ENCODE results near the gene BCL2L11. TPM values are rescaled to one million over a fixed set of nuclear protein-coding genes. Genes with fewer than 3 reads are reported as not detected.

The BCL2L11 gene
- total RNA-seq, 2 experiments from 2014 or later, result 11.1 to 11.4 TPM

DNA sequence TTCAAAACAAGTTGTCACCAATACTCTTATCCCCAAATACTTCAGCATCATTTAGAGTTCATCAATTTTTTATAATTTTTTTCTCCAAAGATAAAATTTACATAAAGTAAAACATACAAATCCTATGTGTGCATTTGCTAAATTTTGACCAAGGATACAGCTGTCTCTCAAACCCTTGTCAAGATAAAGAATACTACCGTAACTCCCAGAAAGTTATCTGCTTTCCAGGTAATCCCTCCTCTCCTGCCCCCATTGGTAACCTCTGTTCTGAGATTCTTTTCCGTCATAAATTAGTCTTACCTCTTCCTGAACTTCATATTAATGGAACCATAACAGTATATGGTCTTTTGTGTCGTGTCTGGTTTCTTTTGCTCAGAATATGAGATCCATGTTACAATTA, 49.2 kb downstream of the BCL2L11 start:
- Mint-ChIP-seq H3K27ac (no peak overlapping the region), H3K27me3 (peaks cover 38% of the 10 kb centered on the region), H3K4me3 (no peak overlapping the region), H3K9me3 (no peaks in the 10 kb centered on the region), H3K36me3 (ENCODE audit: low read depth) (peaks cover 7% of the 10 kb centered on the region), H3K4me1 (peaks cover 24% of the 10 kb centered on the region)
- POLR2A ChIA-PET, result no interaction called here
- CTCF ChIA-PET, result no interaction called here
- DNase-seq, result no peak

DNA sequence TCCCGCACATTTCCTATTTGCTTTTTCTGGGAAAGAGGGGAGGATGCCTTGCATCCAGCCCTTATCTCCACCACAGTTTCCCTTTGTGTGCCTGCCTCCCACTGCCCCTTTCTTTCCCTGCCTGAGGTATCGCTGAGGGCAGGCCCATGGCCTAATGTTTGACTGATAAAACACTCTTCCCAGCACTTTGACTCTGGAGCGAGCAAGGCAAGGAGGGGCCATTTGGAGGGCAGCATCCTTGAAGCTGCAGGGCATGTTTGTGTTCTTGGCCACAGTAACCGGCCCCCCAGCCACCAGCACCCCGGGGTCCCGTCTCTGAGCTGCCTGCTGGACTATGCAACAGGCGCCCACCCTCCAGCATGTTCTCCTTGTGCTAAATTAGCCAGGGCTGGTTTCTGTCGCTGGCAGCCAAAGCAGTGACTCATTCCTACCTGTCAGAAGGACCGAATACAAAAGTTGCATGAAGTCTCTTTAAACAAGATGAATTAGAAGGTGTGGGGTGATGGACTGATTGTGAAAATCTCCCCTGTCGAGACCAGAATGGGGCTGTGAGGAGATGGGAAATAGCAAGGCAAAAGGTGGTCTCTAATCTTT, 50.7 kb downstream of the BCL2L11 start:
- H3K9me3 Mint-ChIP-seq, result no peaks in the 10 kb centered on the region
- H3K4me3 Mint-ChIP-seq, result no peak overlapping the region
- no peaks in the 10 kb centered on the region for H3K36me3 Mint-ChIP-seq (ENCODE audit: low read depth)
- POLR2A ChIA-PET, result no interaction called here
- peaks cover 24% of the 10 kb centered on the region for H3K4me1 Mint-ChIP-seq
- H3K27me3 Mint-ChIP-seq, result peaks cover 47% of the 10 kb centered on the region
- no peak overlapping the region for H3K27ac Mint-ChIP-seq
- no peak for DNase-seq
- CTCF ChIA-PET, result no interaction called here

DNA sequence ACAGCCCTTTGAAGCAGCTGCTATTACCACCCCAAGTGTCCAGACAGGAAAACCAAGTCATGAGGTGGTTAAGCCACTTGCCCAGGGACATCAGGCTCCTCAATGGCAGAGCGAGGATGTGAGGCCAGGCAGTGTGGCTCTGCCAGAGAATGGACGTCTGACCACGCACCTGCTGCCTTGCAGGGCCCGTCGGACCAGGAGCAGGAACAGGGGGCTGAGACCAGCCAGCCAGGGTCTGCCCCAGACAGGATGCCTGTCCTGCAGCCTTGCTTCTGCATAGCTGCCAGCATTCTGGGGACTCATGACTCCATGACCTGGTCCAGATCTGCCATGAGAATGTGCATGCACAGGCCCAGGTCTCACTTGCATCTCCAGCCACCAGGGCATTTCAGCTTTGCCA, 52.0 kb downstream of the BCL2L11 start:
- DNase-seq, result no peak
- CTCF ChIA-PET, result no interaction called here
- H3K27me3 Mint-ChIP-seq, result peaks cover 51% of the 10 kb centered on the region
- no peaks in the 10 kb centered on the region for H3K9me3 Mint-ChIP-seq
- no peak overlapping the region for H3K4me3 Mint-ChIP-seq
- no peaks in the 10 kb centered on the region for H3K36me3 Mint-ChIP-seq (ENCODE audit: low read depth)
- peaks cover 18% of the 10 kb centered on the region for H3K4me1 Mint-ChIP-seq
- H3K27ac Mint-ChIP-seq, result no peak overlapping the region
- POLR2A ChIA-PET, result no interaction called here

DNA sequence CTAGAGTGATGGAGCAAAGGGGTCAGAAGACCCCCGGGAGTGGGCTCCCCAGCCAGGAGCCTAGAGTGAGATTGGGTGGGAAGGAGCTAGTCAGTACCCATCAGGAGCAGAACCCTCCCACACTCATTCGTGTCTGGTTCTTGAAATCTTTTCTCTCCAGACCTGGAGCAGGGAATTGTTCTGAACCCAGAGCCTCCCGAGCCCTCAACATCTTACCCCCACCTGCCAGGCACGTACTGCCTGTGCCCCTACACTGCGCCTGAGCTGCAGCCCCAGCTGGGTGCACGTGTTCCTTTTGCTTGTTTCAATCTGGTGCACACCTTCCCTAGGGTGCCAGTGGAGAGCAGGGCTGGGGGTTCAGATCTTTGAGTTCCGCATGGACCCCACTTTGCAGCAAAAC, 52.6 kb downstream of the BCL2L11 start:
- Mint-ChIP-seq H3K27ac (no peak overlapping the region), H3K27me3 (peaks cover 53% of the 10 kb centered on the region), H3K4me3 (no peak overlapping the region), H3K9me3 (no peaks in the 10 kb centered on the region), H3K4me1 (peaks cover 12% of the 10 kb centered on the region), H3K36me3 (ENCODE audit: low read depth) (no peaks in the 10 kb centered on the region)
- CTCF ChIA-PET, result interaction anchor here (0.5 kb wide), 1 partner anchor 637 kb away, joined by 5 read pairs; no protein-coding TSS in a partner anchor
- DNase-seq, result no peak
- POLR2A ChIA-PET, result no interaction called here

DNA sequence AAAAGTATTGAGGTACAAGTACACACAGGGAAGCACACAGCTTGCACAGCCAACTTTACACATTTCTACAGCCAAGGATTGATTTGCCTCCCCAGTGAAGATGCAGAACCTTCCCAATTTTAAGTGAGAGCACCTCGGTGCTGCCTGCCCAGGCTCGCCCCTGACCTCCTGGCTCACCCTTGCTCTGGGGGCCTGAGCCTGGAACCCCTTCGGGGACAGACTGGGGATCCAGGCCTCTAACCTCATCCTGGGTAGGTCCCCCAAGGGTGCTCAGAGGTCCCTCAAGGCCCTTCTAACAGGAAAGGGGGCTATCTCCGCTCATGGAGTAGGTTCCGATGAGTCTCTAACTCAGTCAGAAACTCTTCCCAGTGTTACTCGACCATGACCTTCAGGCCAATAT, 53.1 kb downstream of the BCL2L11 start:
- peaks cover 52% of the 10 kb centered on the region for H3K27me3 Mint-ChIP-seq
- no peak for DNase-seq
- H3K27ac Mint-ChIP-seq, result no peak overlapping the region
- ChIA-PET POLR2A (no interaction called here), CTCF (interaction anchor here (0.5 kb wide), 1 partner anchor 636 kb away, joined by 5 read pairs; no protein-coding TSS in a partner anchor)
- H3K36me3 Mint-ChIP-seq (ENCODE audit: low read depth), result no peaks in the 10 kb centered on the region
- peaks cover 7% of the 10 kb centered on the region for H3K4me1 Mint-ChIP-seq
- H3K9me3 Mint-ChIP-seq, result no peaks in the 10 kb centered on the region
- H3K4me3 Mint-ChIP-seq, result no peak overlapping the region

DNA sequence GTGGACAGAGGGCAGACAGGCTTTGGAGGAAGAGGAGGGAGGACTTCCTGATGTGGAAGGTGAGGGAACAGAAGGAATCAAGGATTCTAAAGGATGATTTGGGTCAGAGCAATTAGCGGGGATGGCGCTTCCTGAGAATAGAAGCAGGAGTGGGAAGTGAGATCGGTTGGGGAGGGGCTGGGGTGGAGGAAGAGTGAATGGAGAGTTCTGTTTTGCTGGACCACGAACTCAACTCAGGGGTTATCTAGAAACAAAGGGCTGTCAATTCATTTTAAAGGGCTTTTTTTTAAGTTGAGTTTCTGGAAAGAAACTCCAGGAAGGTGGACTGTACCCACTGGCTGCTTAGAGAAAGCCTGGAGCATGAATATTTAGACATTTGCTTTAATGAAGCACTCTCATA, 54.9 kb downstream of the BCL2L11 start:
- no peaks in the 10 kb centered on the region for H3K36me3 Mint-ChIP-seq (ENCODE audit: low read depth)
- no peak for DNase-seq

DNA sequence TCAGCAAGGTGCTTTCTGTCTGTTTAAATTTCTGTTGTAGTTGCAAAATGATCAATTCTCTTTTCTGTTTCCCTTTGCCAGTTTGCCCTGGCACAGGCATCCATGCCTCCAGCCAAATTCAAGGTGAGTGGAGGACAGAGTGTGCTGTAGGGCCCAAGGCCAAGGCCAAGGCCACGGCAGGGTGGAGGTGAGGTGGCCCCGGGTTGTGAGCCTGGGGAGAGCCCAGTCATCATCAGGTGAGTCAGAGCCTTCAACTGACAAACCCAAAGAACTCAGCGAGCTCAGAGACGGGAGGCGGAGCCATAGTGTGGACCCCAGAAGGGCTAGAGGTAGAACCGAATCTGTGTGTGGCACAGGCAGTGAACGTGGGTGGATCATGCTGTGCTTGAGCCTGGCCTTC, 55.7 kb downstream of the BCL2L11 start:
- Mint-ChIP-seq H3K4me3 (no peak overlapping the region), H3K27me3 (peaks cover 41% of the 10 kb centered on the region), H3K4me1 (no peaks in the 10 kb centered on the region), H3K27ac (no peak overlapping the region), H3K9me3 (no peaks in the 10 kb centered on the region), H3K36me3 (ENCODE audit: low read depth) (no peaks in the 10 kb centered on the region)
- CTCF ChIA-PET, result no interaction called here
- POLR2A ChIA-PET, result no interaction called here
- no peak for DNase-seq

More for the DNA sequence above, 54.9 kb downstream of the BCL2L11 start:
- Mint-ChIP-seq H3K9me3 (no peaks in the 10 kb centered on the region), H3K4me3 (no peak overlapping the region), H3K27ac (no peak overlapping the region), H3K27me3 (peaks cover 45% of the 10 kb centered on the region), H3K4me1 (no peaks in the 10 kb centered on the region)
- CTCF ChIA-PET, result no interaction called here
- POLR2A ChIA-PET, result no interaction called here

DNA sequence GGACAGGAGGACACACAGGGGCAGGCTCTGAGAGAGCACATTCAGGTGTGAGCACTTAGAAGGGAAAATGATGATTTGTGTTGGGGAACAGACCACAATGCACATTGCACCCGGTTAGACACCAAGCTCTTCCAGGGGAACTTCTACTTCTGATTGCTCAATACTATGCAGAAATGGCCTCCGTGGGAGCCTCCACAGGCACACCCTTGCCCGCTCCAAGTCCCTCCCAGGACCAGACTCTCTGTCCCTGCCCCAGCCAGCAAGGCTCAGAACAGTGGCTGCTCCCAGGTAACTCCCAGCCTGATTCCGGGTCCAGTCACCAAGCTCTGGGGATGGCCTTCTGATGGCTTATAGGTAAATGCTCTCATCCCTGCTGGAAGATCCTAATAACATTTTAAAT, 56.2 kb downstream of the BCL2L11 start:
- DNase-seq, result no peak
- no peaks in the 10 kb centered on the region for H3K36me3 Mint-ChIP-seq (ENCODE audit: low read depth)
- no peak overlapping the region for H3K4me3 Mint-ChIP-seq
- no peaks in the 10 kb centered on the region for H3K4me1 Mint-ChIP-seq
- H3K27ac Mint-ChIP-seq, result no peak overlapping the region
- H3K27me3 Mint-ChIP-seq, result peaks cover 36% of the 10 kb centered on the region
- ChIA-PET POLR2A (no interaction called here), CTCF (no interaction called here)
- no peaks in the 10 kb centered on the region for H3K9me3 Mint-ChIP-seq

DNA sequence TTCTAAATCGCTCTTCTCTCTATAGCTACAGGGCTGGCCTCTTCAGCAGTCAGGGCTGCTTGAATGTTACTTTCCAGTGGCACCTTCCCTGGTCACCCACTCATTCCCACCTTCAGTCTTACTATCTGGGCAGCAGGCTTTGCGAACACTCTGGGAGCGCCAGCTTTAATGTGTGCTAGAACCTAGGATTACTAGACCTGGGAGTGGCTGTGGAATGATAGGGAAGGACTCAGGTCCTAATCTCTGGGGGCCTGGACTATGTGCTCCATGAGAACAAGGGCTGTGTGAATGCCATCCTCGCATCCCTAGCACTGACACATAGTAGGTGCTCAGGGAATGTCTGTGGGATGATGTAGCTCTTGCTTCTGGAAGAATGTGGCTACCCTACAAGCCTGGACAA, 57.6 kb downstream of the BCL2L11 start:
- ChIA-PET POLR2A (no interaction called here), CTCF (interaction anchor here (0.6 kb wide), 1 partner anchor 59 kb away, joined by 3 read pairs; no protein-coding TSS in a partner anchor)

DNA sequence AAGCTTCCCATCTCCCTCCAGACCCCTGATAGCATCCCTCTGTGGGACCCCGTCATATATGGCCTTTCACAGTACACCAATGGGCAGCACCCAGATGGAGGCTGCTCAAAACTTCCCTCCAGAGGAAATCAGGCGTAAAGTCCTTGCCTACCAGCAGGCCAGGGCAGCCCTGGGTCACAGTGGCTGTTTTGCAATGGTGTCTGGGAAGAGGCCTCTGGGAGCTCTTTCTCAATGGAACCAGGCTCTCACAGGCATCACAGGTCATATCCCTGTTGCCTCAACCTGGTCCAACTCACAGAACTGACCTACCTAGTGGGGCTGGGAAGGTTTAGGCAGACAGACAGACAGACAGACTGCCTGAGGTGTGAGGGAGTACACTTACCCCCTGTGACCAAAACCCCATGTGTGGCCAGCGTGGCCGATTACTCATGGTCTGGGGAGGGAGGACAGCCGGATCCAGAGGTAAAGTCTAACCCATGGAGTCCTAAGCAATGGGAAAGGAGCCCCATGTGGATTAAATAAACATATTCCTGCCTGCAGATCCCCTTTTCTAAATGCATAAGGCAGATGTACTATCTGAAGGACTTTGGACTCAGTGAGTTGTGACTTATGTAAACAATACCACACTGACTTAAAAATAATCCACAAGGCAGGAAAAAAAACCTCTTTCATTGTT, 58.2 kb downstream of the BCL2L11 start:
- Mint-ChIP-seq H3K4me1 (no peaks in the 10 kb centered on the region), H3K36me3 (ENCODE audit: low read depth) (no peaks in the 10 kb centered on the region), H3K9me3 (no peaks in the 10 kb centered on the region), H3K27ac (no peak overlapping the region), H3K27me3 (peaks cover 29% of the 10 kb centered on the region), H3K4me3 (no peak overlapping the region)
- ChIA-PET CTCF (interaction anchor here (0.6 kb wide), 1 partner anchor 59 kb away, joined by 3 read pairs; no protein-coding TSS in a partner anchor), POLR2A (no interaction called here)
- DNase-seq, result no peak

More for the DNA sequence above, 57.6 kb downstream of the BCL2L11 start:
- Mint-ChIP-seq H3K27ac (no peak overlapping the region), H3K4me1 (no peaks in the 10 kb centered on the region), H3K27me3 (peaks cover 29% of the 10 kb centered on the region), H3K4me3 (no peak overlapping the region), H3K9me3 (no peaks in the 10 kb centered on the region), H3K36me3 (ENCODE audit: low read depth) (no peaks in the 10 kb centered on the region)
- no peak for DNase-seq

DNA sequence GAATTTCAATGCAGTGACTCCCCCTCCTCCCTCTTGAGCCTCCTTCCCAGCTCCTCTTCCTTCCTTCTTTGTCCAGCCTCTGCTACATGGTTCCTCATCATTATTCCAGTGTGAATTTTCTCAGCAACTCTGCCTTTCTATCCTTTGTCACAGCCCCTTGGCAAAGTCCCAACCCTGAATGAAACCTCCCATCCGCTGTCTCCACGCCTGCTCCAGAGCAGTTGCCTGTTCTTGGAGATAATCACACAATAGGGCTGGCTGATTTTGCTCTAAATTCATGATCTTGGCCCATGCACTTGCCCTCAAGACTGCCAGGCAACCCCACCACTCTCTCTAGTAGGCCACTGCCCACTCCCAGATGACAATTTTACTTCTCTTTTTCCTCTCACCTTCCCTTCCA, 61.4 kb downstream of the BCL2L11 start:
- no peak for DNase-seq
- Mint-ChIP-seq H3K27ac (no peak overlapping the region), H3K9me3 (no peaks in the 10 kb centered on the region), H3K4me1 (no peaks in the 10 kb centered on the region), H3K36me3 (ENCODE audit: low read depth) (no peaks in the 10 kb centered on the region), H3K4me3 (no peak overlapping the region), H3K27me3 (peaks cover 22% of the 10 kb centered on the region)
- CTCF ChIA-PET, result no interaction called here
- POLR2A ChIA-PET, result no interaction called here

DNA sequence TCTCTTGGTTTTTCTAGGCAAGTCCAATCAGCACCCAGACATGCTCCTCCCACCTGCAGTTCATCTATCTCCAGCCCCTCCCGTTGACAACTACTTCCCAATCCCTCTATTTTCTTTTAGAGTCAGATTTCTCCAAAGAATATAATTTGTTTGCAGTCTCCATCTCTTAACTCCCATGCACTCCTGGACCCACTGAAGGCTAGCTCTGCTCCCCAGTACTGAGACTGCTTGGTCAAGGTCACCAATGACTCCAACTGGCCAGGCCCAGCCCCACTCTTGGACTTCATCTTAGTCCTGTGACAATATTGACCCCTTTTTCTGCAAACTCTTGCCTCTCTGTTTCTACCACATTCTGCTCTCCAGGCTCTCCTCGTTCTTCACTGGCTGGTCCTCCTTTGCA, 62.0 kb downstream of the BCL2L11 start:
- Mint-ChIP-seq H3K4me1 (no peaks in the 10 kb centered on the region), H3K27ac (no peak overlapping the region), H3K4me3 (no peak overlapping the region), H3K36me3 (ENCODE audit: low read depth) (no peaks in the 10 kb centered on the region), H3K27me3 (peaks cover 21% of the 10 kb centered on the region), H3K9me3 (no peaks in the 10 kb centered on the region)
- ChIA-PET POLR2A (no interaction called here), CTCF (no interaction called here)
- DNase-seq, result no peak

DNA sequence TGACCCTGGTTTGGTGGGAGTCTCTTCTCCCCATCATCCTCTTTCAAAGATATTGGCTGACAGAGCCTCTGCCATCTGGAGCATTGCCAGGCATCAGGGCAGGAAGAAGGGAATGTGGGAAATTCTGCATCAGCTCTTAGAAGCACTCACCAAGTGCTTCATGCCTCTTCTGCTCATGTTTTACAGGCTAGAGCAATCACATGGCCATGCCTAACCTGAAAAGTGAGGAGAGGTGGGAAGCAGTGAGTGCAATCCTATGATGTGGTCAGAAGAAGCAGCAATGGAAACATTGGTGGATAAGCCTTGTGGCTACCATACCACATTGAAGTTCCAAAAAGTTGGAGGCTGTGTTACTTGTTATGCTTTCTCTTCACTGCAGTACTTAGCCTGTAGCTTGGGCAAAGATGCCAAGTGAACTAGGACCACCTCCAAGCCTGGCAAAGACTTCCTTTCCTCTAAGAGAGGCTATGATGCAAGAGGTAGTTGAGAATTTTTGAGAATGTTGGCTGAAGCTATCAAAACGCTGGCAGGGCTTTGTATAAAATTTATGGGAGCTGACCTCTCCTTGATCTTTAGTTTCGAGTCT, 64.1 kb downstream of the BCL2L11 start:
- no peak overlapping the region for H3K4me3 Mint-ChIP-seq
- H3K36me3 Mint-ChIP-seq (ENCODE audit: low read depth), result no peaks in the 10 kb centered on the region
- DNase-seq, result no peak
- peaks cover 16% of the 10 kb centered on the region for H3K27me3 Mint-ChIP-seq
- no peak overlapping the region for H3K27ac Mint-ChIP-seq
- ChIA-PET CTCF (interaction anchor here (0.6 to 1.3 kb wide), 2 partner anchors 10 to 519 kb away, joined by 3 to 4 read pairs; no protein-coding TSS in a partner anchor), POLR2A (no interaction called here)
- H3K4me1 Mint-ChIP-seq, result no peaks in the 10 kb centered on the region
- H3K9me3 Mint-ChIP-seq, result no peaks in the 10 kb centered on the region

All from activated CD4-positive, alpha-beta memory T cell treated with anti-CD3 and anti-CD28 coated beads, Interleukin-2, amount 10 ng/mL, durations not matched to agents 7 days and 5 days (primary cell).